Mesenchymal stem cell (in vitro differentiated cells and primary cell): ENCODE measurements around the gene EYA2.
"Not testable (repeated sequence)": the region's sequence is repeated elsewhere in the genome, so short reads cannot be mapped to it uniquely, and the experiment has no call there.

Experiments used
- DNase-seq: peaks from one replicate; pipeline ENCODE4 v3.0.0-alpha.2; 2013
- H2AFZ ChIP-seq: one replicate; pipeline ENCODE4 v1.6.1; 2013; ENCODE audit warnings: low read depth, mild to moderate bottlenecking, control low read depth, inconsistent platforms, low read length, moderate library complexity
- H2AK5ac ChIP-seq: 2 replicates; pipeline ENCODE4 v1.6.1; 2013; ENCODE audit warnings: low read length, moderate library complexity, mild to moderate bottlenecking, inconsistent platforms; ENCODE audit not compliant: severe bottlenecking
- H2BK120ac ChIP-seq: one replicate; pipeline ENCODE4 v1.6.1; 2013; ENCODE audit warnings: low read depth, mild to moderate bottlenecking, inconsistent platforms, low read length, moderate library complexity
- H2BK12ac ChIP-seq, 2 experiments: one replicate each; pipeline ENCODE4 v1.6.1; 2013; ENCODE audit warnings: inconsistent platforms in 2 of 2, low read length in 2 of 2, mild to moderate bottlenecking in 2 of 2, moderate library complexity in 2 of 2, control low read depth in 1 of 2
- H2BK15ac ChIP-seq: one replicate; pipeline ENCODE4 v1.6.1; 2013; ENCODE audit warnings: mild to moderate bottlenecking, low read depth, inconsistent platforms; ENCODE audit not compliant: poor library complexity, severe bottlenecking
- H2BK5ac ChIP-seq: 2 replicates; pipeline ENCODE4 v1.6.1; 2013; ENCODE audit warnings: low read depth, mild to moderate bottlenecking, low read length, control low read depth, inconsistent platforms; ENCODE audit not compliant: poor library complexity, severe bottlenecking
- H3K14ac ChIP-seq, 2 experiments: one replicate each; pipeline ENCODE4 v1.6.1; 2013; ENCODE audit warnings: inconsistent platforms in 2 of 2, low read length in 2 of 2, control low read depth in 1 of 2, mild to moderate bottlenecking in 1 of 2, moderate library complexity in 1 of 2
- H3K18ac ChIP-seq, 2 experiments: one replicate each; pipeline ENCODE4 v1.6.1; 2013; ENCODE audit warnings: inconsistent platforms in 2 of 2, low read length in 2 of 2, control low read depth in 1 of 2, low read depth in 1 of 2, mild to moderate bottlenecking in 1 of 2
- H3K23ac ChIP-seq, 2 experiments: one replicate each; pipeline ENCODE4 v1.6.1; 2013; ENCODE audit warnings: inconsistent platforms in 2 of 2, low read length in 2 of 2, mild to moderate bottlenecking in 2 of 2, moderate library complexity in 2 of 2, control low read depth in 1 of 2
- H3K27ac ChIP-seq: 2 replicates; pipeline ENCODE4 v1.5.1; 2013; ENCODE audit warnings: mild to moderate bottlenecking, moderate library complexity, low read length, control low read depth, inconsistent platforms; ENCODE audit not compliant: poor library complexity, severe bottlenecking
- H3K27me3 ChIP-seq, 2 experiments: 2 replicates each; pipeline versions ENCODE4 v1.6.1 to v1.7.0; 2013; ENCODE audit warnings: low read length in 2 of 2, mild to moderate bottlenecking in 2 of 2, moderate library complexity in 2 of 2, control low read depth in 1 of 2, inconsistent platforms in 1 of 2; ENCODE audit not compliant: control insufficient read depth in 1 of 2, insufficient read depth in 1 of 2
- H3K36me3 ChIP-seq, 2 experiments: 2 replicates each; pipeline versions ENCODE4 v1.6.1 to v1.7.0; 2013; ENCODE audit warnings: low read length in 2 of 2, control low read depth in 1 of 2, inconsistent platforms in 1 of 2, low read depth in 1 of 2, mild to moderate bottlenecking in 1 of 2; ENCODE audit not compliant: insufficient read depth in 2 of 2, control insufficient read depth in 1 of 2
- H3K4ac ChIP-seq, 2 experiments: one replicate each; pipeline ENCODE4 v1.6.1; 2013; ENCODE audit warnings: inconsistent platforms in 2 of 2, low read length in 2 of 2, mild to moderate bottlenecking in 2 of 2, moderate library complexity in 2 of 2, control low read depth in 1 of 2, low read depth in 1 of 2
- H3K4me1 ChIP-seq: 2 replicates; pipeline ENCODE4 v1.6.1; 2013; ENCODE audit warnings: low read depth, low read length, control low read depth; ENCODE audit not compliant: control insufficient read depth, insufficient read depth
- H3K4me2 ChIP-seq: 2 replicates; pipeline ENCODE4 v1.6.1; 2013; ENCODE audit warnings: low read length, mild to moderate bottlenecking, inconsistent platforms; ENCODE audit not compliant: poor library complexity, severe bottlenecking
- H3K4me3 ChIP-seq, 2 experiments: 2 replicates each; pipeline versions ENCODE4 v1.5.1 to v1.7.0; 2013; ENCODE audit warnings: low read length in 2 of 2, mild to moderate bottlenecking in 2 of 2, control low read depth in 1 of 2, low read depth in 1 of 2; ENCODE audit not compliant: insufficient read depth in 1 of 2
- H3K79me1 ChIP-seq: replicated peaks from 2 replicates; pipeline ENCODE4 v1.6.1; 2013; ENCODE audit warnings: mild to moderate bottlenecking, control low read depth, low read length, inconsistent platforms; ENCODE audit not compliant: poor library complexity, severe bottlenecking
- H3K9ac ChIP-seq: 2 replicates; pipeline ENCODE4 v1.7.0; 2013; ENCODE audit warnings: mild to moderate bottlenecking, low read length, moderate library complexity
- H3K9me3 ChIP-seq: 2 replicates; pipeline ENCODE4 v1.7.0; 2013; ENCODE audit warnings: mild to moderate bottlenecking, low read length; ENCODE audit not compliant: control insufficient read depth
- H4K8ac ChIP-seq: one replicate; pipeline ENCODE4 v1.6.1; 2013; ENCODE audit warnings: inconsistent platforms, mild to moderate bottlenecking, low read length, moderate library complexity
- H4K91ac ChIP-seq: one replicate; pipeline ENCODE4 v1.6.1; 2013; ENCODE audit warnings: mild to moderate bottlenecking, low read length, inconsistent platforms
- WGBS: methylation state at CpG from one replicate; pipeline ENCODE4 v1.1.7; 2013; ENCODE audit warnings: mixed read lengths; 5-methylcytosine and 5-hydroxymethylcytosine counted together

Gene EYA2

DNA sequence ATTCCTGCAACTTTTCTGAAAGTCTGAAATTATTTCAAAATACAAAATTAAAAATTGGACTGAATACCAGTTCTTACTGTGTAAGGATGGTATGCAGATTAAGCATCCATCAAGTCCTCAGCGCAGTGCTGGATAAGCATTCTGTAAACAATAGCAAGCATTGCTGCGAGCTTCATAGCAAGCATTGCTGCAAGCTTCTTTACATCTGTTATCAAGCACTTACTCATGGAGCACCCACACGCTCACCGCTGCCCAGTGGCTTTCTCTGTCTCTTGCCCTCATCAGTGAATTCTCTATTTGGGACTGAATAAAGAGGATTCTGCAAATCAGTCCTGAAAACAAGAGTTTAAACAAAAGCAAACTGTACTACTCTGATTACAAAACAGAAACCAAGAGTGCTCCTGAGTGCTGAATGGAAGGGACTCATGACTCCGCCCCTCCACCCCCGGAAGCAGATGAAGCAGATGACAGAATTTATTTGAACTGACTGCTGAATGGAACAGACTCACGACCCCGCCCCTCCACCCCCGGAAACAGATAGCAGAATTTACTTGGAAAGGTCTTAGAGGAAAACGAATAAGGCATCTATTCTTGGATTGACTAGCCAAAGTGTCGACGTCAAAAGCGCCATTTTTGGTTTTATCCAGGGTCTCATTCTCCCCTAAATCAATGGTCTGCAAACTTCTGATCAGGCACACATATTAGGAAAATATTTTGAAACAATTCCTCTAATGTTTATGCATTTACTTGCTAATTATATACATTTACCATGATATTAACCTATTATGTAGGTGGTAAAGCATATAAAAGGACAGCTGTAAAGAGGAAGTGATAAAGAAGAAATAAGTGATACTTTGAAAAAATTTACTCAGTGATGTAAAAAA, 22.1 kb upstream of the EYA2 start:
- Histone ChIP-seq H2AK5ac (no peak overlapping the region), H3K14ac (no peak overlapping the region), H3K18ac (no peak overlapping the region), H2AFZ (no peak overlapping the region), H3K27me3 (peaks cover 0 to 8% of the 10 kb centered on the region in 2 experiments), H2BK15ac (no peak overlapping the region), H4K91ac (no peak overlapping the region), H3K9me3 (peaks cover 24% of the 10 kb centered on the region), H2BK5ac (no peak overlapping the region), H2BK12ac (no peak overlapping the region), H4K8ac (no peak overlapping the region), H2BK120ac (no peak overlapping the region), H3K4me1 (no peaks in the 10 kb centered on the region), H3K27ac (no peak overlapping the region), H3K79me1 (no peaks in the 10 kb centered on the region), H3K4me3 (peak overlapping the region in 1 of 2 experiments; percentile 61), H3K36me3 (no peaks in the 10 kb centered on the region), H3K9ac (no peak overlapping the region), H3K23ac (no peak overlapping the region), H3K4me2 (no peak overlapping the region), H3K4ac (no peak overlapping the region)
- DNase-seq, result no peak
- 69% methylated on average over 13 of the region's 13 CpGs for WGBS

DNA sequence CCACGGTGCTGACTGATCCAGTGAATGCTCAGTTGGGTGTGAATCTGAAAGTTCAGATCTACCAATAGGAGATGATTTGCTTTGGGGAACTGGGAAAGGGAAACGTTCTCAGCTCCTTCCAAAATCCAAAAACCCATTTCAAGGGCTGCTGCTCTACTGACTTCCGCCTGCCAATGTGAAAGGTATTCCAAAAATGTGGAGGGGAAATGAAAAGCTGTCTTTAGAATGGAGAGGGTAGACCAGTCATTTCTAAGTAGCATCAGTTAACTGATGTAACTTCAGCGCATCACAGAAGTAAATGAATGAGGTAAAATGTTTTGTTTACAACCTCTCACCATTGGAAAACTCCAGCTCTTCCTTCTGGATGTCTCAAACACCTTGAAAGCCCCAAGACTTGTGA, 19.6 kb upstream of the EYA2 start:
- Histone ChIP-seq H2BK5ac (no peak overlapping the region), H3K9me3 (peaks cover 5% of the 10 kb centered on the region)
- 45% methylated on average over 2 of the region's 4 CpGs for WGBS

DNA sequence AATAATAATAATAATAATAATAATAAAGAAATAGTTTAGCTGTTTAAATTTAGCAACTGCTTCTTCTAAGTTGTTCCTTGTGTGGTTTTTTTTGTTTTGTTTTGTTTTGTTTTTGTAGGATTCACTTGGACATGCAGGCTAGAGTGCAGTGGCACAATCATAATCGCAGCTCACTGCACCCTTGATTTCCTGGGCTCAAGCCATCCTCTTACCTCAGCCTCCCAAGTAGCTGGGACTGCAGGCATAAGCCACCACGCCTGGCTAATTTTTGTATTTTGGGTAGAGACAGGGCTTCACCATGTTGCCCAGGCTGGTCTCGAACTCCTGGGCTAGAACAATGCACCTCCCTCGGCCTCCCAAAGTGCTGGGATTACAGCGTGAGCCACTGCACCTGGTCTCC, 15.3 kb upstream of the EYA2 start:
- 61% methylated on average over 5 of the region's 5 CpGs for WGBS
- H3K4ac ChIP-seq, result no peak overlapping the region
- H2AK5ac ChIP-seq, result no peak overlapping the region
- no peak overlapping the region for H2BK12ac ChIP-seq
- no peak overlapping the region for H3K4me3 ChIP-seq
- H3K18ac ChIP-seq, result no peak overlapping the region
- no peaks in the 10 kb centered on the region for H3K4me1 ChIP-seq
- no peak overlapping the region for H3K9ac ChIP-seq
- H3K9me3 ChIP-seq, result no peaks in the 10 kb centered on the region
- no peak overlapping the region for H2BK15ac ChIP-seq
- no peak overlapping the region for H2BK120ac ChIP-seq
- H3K36me3 ChIP-seq, result no peaks in the 10 kb centered on the region
- no peak overlapping the region for H3K4me2 ChIP-seq
- H3K79me1 ChIP-seq, result no peaks in the 10 kb centered on the region
- H2AFZ ChIP-seq, result no peak overlapping the region
- H4K8ac ChIP-seq, result no peak overlapping the region
- no peak overlapping the region for H4K91ac ChIP-seq
- H3K23ac ChIP-seq, result no peak overlapping the region
- H3K27ac ChIP-seq, result no peak overlapping the region
- H2BK5ac ChIP-seq, result no peak overlapping the region
- no peak for DNase-seq
- peaks cover 0 to 12% of the 10 kb centered on the region in 2 experiments for H3K27me3 ChIP-seq
- no peak overlapping the region for H3K14ac ChIP-seq

More for the DNA sequence above, 19.6 kb upstream of the EYA2 start:
- Histone ChIP-seq H3K36me3 (no peaks in the 10 kb centered on the region), H4K8ac (no peak overlapping the region), H2AFZ (no peak overlapping the region), H3K4me3 (no peak overlapping the region), H2BK15ac (no peak overlapping the region), H2AK5ac (no peak overlapping the region), H3K4ac (no peak overlapping the region), H4K91ac (no peak overlapping the region), H3K79me1 (no peaks in the 10 kb centered on the region), H3K4me2 (no peak overlapping the region), H3K18ac (no peak overlapping the region), H3K14ac (no peak overlapping the region), H3K9ac (no peak overlapping the region), H3K4me1 (no peaks in the 10 kb centered on the region), H3K27ac (no peak overlapping the region), H2BK12ac (no peak overlapping the region), H3K23ac (no peak overlapping the region), H2BK120ac (no peak overlapping the region), H3K27me3 (peaks cover 0 to 8% of the 10 kb centered on the region in 2 experiments)
- DNase-seq, result no peak

DNA sequence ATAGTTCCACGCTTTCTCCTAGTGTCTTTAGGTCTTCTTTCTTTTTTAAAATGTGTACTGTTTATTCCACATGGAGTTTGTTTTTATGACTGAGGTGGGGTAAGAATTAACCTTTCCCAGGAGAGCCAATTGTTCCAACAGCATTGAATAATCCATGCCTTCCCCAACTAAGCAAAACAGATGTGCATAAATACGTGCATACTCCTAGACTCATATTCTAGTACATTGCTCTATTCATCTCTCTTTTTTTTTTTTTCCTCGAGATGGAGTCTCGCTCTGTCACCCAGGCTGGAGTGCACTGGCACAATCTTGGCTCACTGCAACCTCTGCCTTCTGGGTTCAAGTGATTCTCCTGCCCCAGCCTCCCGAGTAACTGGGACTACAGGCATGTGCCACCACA, 14.7 kb upstream of the EYA2 start:
- H3K79me1 ChIP-seq, H3K4me1 ChIP-seq, H2BK5ac ChIP-seq, H4K8ac ChIP-seq, H3K27ac ChIP-seq, H3K4me3 ChIP-seq, H3K9me3 ChIP-seq, H3K4me2 ChIP-seq, H3K9ac ChIP-seq, H3K36me3 ChIP-seq, H2BK15ac ChIP-seq, H2AK5ac ChIP-seq, H2BK12ac ChIP-seq, H3K18ac ChIP-seq, H3K23ac ChIP-seq, H3K4ac ChIP-seq, H3K14ac ChIP-seq, H2BK120ac ChIP-seq, H2AFZ ChIP-seq, H4K91ac ChIP-seq, DNase-seq: not testable (repeated sequence)
- peaks cover 0 to 12% of the 10 kb centered on the region in 2 experiments for H3K27me3 ChIP-seq
- 66% methylated on average over 4 of the region's 5 CpGs for WGBS
